HUES64 (cell line): ENCODE data around the gene SPON1.

Experiments
- H3K27ac ChIP-seq: 2 replicates; pipeline ENCODE4 v1.7.0; 2013; ENCODE audit warnings: low read depth, low read length, inconsistent platforms
- H3K27me3 ChIP-seq: 2 replicates; pipeline ENCODE4 v1.6.1; 2013; ENCODE audit warnings: mild to moderate bottlenecking, low read length; ENCODE audit not compliant: insufficient read depth
- H3K36me3 ChIP-seq: 2 replicates; pipeline ENCODE4 v1.6.1; 2013; ENCODE audit warnings: mild to moderate bottlenecking, low read length; ENCODE audit not compliant: insufficient read depth
- H3K4me1 ChIP-seq: 2 replicates; pipeline ENCODE4 v1.6.1; 2013; ENCODE audit warnings: mild to moderate bottlenecking, low read length, moderate library complexity; ENCODE audit not compliant: insufficient read depth
- H3K4me3 ChIP-seq: 2 replicates; pipeline ENCODE4 v1.5.1; 2013; ENCODE audit warnings: mild to moderate bottlenecking, low read length, moderate library complexity
- H3K9ac ChIP-seq: 2 replicates; pipeline ENCODE4 v1.6.1; 2013; ENCODE audit warnings: mild to moderate bottlenecking, low read depth, low read length
- H3K9me3 ChIP-seq: 2 replicates; pipeline ENCODE4 v1.6.1; 2013; ENCODE audit warnings: low read depth, low read length; ENCODE audit not compliant: insufficient read depth
- WGBS: fragments of 150-250, 120-280 bp; methylation state at CpG from one replicate; pipeline ENCODE4 v1.1.7; 2013; ENCODE audit warnings: missing lambda C conversion rate; 5-methylcytosine and 5-hydroxymethylcytosine counted together

Gene SPON1

DNA sequence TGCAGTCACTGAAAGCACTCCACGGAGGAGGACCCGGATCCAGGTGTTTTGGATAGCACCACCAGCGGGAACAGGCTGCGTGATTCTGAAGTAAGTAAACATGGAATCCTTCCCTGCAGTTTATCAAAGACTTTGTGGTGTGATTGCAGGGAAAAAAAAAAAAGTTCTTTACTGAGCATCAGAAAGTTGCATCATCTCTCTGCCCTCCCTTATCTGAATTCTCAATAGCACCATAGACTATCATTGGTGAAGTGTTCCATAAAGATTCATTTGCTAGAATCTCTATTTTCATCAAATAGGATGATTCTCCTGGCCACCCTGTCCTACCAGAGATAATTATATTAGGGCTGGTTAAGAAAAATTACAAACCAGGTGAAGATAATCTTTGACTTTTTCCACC, 79.0 kb downstream of the SPON1 start:
- WGBS: 92% methylated on average over 4 of the region's 4 CpGs
- no peak overlapping the region for H3K9ac ChIP-seq
- H3K4me3 ChIP-seq: no peak overlapping the region
- H3K27ac ChIP-seq: no peak overlapping the region
- H3K9me3 ChIP-seq: no peaks in the 10 kb centered on the region
- H3K27me3 ChIP-seq: no peaks in the 10 kb centered on the region
- no peaks in the 10 kb centered on the region for H3K4me1 ChIP-seq
- no peaks in the 10 kb centered on the region for H3K36me3 ChIP-seq

DNA sequence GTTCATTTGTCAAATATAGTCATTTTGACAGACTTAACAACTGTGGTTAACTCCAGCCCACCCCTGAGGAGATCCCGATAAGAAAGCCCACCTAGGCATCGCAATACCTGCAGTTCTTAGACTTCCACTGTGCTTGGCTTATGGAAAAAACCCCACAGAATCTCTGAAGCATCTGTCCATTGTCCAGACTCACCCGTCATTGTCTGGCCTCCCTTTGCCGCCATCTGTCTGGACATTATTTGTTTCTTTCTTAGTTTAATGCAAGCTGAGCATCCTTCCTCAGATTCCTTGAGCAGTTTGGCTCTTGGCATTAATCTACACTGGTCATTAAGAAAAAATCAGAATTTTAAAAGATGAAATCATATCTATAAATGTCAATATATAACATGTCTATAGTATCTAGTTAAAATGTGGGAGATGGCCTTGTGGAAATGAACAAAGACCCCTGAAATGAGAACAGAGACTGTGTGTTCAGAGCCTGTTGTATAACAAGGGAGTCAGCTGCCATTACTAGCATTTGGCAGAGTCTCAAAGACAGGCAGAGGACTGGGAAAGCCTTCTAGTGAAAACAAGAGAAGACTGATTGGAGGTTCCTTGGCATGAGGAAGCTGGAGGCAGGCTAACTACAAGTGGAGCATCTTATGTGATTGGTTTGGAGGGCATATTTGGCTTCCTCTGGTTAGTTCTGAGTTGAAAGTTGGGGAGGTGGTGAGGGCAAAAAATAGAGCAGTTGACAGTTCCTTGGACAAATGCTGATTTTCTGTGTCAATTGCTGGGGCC, 80.4 kb downstream of the SPON1 start:
- Histone ChIP-seq H3K36me3 (no peaks in the 10 kb centered on the region), H3K9ac (no peak overlapping the region), H3K27ac (no peak overlapping the region), H3K4me3 (no peak overlapping the region), H3K27me3 (no peaks in the 10 kb centered on the region), H3K4me1 (no peaks in the 10 kb centered on the region), H3K9me3 (no peaks in the 10 kb centered on the region)
- 93% methylated on average over 4 of the region's 4 CpGs for WGBS

DNA sequence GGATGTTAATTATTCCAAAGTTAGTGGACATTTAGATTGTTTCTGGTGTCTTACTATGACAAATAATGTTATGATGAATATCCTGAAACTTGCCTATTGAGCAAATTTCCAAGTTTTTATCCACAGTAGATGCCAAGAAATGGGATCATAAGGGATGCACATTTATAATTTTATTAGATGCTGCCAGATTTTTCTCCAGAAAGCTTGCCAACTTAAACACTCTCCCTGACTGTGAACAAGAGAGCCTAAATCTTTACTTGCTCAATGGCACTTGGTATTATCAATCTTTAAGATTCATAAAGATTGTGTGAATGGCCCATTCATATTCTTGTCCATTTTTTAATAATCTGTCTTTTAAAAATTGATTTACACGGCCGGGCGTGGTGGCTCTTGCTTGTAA, 82.4 kb downstream of the SPON1 start:
- no peaks in the 10 kb centered on the region for H3K4me1 ChIP-seq
- H3K9ac ChIP-seq: no peak overlapping the region
- H3K9me3 ChIP-seq: no peaks in the 10 kb centered on the region
- H3K27ac ChIP-seq: no peak overlapping the region
- H3K36me3 ChIP-seq: no peaks in the 10 kb centered on the region
- over 99% methylated on average over 3 of the region's 3 CpGs for WGBS
- no peaks in the 10 kb centered on the region for H3K27me3 ChIP-seq
- no peak overlapping the region for H3K4me3 ChIP-seq

DNA sequence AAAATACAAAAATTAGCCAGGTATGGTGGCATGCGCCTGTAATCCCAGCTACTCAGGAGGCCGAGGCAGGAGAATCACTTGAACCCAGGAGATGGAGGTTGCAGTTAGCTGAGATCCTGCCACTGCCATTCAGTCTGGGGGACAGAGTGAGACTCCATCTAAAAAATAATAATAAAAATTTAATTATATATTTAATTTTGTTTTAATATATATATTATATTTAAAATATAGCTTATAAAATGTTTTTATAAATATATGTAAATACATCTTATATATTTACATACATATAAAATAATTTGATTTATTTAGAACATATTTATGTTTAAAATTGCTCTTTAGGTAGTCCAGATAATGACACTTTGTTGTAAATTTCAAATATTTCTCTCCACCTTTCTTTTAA, 82.9 kb downstream of the SPON1 start:
- Histone ChIP-seq H3K36me3 (no peaks in the 10 kb centered on the region), H3K9ac (no peak overlapping the region), H3K9me3 (no peaks in the 10 kb centered on the region), H3K27me3 (no peaks in the 10 kb centered on the region), H3K4me3 (no peak overlapping the region), H3K27ac (no peak overlapping the region), H3K4me1 (no peaks in the 10 kb centered on the region)
- WGBS: 94% methylated on average over 2 of the region's 2 CpGs

DNA sequence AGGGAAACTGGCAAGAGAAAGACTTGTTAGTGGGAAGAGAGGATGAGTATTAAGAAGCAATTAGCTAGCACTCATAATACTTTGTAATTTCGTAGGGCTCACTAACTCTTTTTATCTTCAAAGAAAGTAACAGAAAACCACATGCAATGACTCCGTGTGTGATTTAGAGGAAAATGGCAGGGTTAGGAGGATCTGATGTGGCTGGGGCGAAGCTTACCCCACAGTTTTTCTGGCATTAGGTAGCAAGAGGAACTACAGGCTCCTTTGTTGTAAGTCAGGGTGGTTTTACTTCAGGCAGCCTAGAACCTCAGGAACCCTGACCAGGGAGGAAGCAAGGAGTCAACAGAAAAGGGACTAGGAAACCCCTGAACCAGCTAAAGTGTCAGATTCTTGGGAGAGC, 89.7 kb downstream of the SPON1 start:
- 90% methylated on average over 2 of the region's 3 CpGs for WGBS
- H3K36me3 ChIP-seq: no peaks in the 10 kb centered on the region

DNA sequence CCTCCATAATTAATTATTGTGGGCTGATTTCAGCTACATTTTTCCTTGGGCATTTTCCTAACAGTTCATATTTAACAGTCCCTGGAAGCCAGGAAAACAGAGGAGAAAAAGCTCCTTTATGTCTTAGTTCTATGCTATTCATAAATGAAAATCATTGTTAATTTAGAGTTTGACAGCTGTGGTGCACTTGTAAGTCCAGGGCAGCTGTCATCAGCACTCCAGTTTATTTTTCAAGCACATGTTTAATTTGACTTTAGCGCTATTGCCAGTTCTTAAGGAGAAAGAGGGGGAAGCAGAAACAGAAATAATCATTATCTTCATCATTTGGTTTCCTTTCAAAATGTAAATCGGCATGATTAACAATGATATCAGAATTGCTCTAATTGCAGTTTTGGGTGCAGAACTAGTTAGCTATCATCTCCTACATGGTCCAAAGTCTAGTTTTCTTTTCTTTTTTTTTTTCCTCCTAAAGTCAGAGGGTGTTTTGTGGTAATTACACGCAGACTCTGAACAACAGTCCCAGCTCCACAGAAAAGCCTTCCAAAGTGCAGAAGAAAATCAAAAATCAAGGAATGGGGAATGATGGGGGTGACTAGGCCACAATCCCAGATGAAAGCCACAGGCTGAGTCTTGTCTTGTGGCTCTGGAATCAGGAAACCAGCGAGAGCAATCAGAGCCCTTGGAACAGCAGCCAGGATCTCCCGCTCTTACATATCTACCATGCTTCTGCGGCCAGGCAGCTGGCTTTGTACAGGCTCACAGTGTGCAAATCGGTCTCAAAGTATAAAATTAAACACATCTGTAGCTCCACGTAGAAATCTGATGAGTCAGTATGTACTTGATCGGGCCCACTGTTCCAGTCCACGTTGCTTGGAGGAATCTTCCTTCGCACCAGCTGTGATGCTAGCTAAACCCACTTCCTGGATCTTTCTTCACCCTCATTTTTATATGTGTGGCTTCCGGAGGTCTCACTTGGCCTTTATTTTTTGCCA, 91.9 kb downstream of the SPON1 start:
- Histone ChIP-seq H3K9ac (no peak overlapping the region), H3K27ac (no peak overlapping the region), H3K36me3 (no peaks in the 10 kb centered on the region), H3K9me3 (no peaks in the 10 kb centered on the region; the same call in 1 of the 2 replicates), H3K27me3 (no peaks in the 10 kb centered on the region), H3K4me1 (no peaks in the 10 kb centered on the region), H3K4me3 (no peak overlapping the region)
- WGBS: 94% methylated on average over 12 of the region's 12 CpGs

More for the DNA sequence above, 89.7 kb downstream of the SPON1 start:
- Histone ChIP-seq H3K27me3 (no peaks in the 10 kb centered on the region), H3K27ac (no peak overlapping the region), H3K4me1 (no peaks in the 10 kb centered on the region), H3K9me3 (no peaks in the 10 kb centered on the region; the same call in 1 of the 2 replicates), H3K9ac (no peak overlapping the region), H3K4me3 (no peak overlapping the region)

- 90% methylated on average over 1 of the region's 1 CpG for WGBS
- Histone ChIP-seq H3K27ac (no peak overlapping the region), H3K27me3 (no peaks in the 10 kb centered on the region), H3K9ac (no peak overlapping the region), H3K36me3 (no peaks in the 10 kb centered on the region), H3K4me3 (no peak overlapping the region), H3K4me1 (peaks cover 3% of the 10 kb centered on the region; the same call in 1 of the 2 replicates), H3K9me3 (no peaks in the 10 kb centered on the region; the same call in 1 of the 2 replicates)
These were observed 93.4 kb downstream of the SPON1 start for GRCh38 chr11:14055936-14056335.

- no peaks in the 10 kb centered on the region; the same call in 1 of the 2 replicates for H3K9me3 ChIP-seq
- 93% methylated on average over 4 of the region's 5 CpGs for WGBS
- no peak overlapping the region for H3K27ac ChIP-seq
- no peaks in the 10 kb centered on the region for H3K36me3 ChIP-seq
- H3K4me1 ChIP-seq: peaks cover 3% of the 10 kb centered on the region; the same call in 1 of the 2 replicates
- no peak overlapping the region for H3K4me3 ChIP-seq
- no peaks in the 10 kb centered on the region for H3K27me3 ChIP-seq
- H3K9ac ChIP-seq: no peak overlapping the region
These were observed 95.5 kb downstream of the SPON1 start for GRCh38 chr11:14058061-14058460.

GRCh38 chr11:14059491-14059890, 97.0 kb downstream of the SPON1 start:
- H3K36me3 ChIP-seq: no peaks in the 10 kb centered on the region
- peaks cover 3% of the 10 kb centered on the region; the same call in 1 of the 2 replicates for H3K4me1 ChIP-seq
- H3K27ac ChIP-seq: no peak overlapping the region
- no peak overlapping the region for H3K4me3 ChIP-seq
- H3K9ac ChIP-seq: no peak overlapping the region
- no peaks in the 10 kb centered on the region for H3K27me3 ChIP-seq
- WGBS: 86% methylated on average over 1 of the region's 1 CpG
- H3K9me3 ChIP-seq: no peaks in the 10 kb centered on the region

- H3K27ac ChIP-seq: no peak overlapping the region
- H3K9me3 ChIP-seq: no peaks in the 10 kb centered on the region
- no peak overlapping the region for H3K9ac ChIP-seq
- no peaks in the 10 kb centered on the region for H3K27me3 ChIP-seq
- no peak overlapping the region for H3K4me3 ChIP-seq
- 92% methylated on average over 3 of the region's 3 CpGs for WGBS
- no peaks in the 10 kb centered on the region for H3K36me3 ChIP-seq
- peaks cover 3% of the 10 kb centered on the region; the same call in 1 of the 2 replicates for H3K4me1 ChIP-seq
These were observed 99.2 kb downstream of the SPON1 start for GRCh38 chr11:14061721-14062120.

GRCh38 chr11:14065141-14065540, 102.6 kb downstream of the SPON1 start:
- Histone ChIP-seq H3K4me3 (no peak overlapping the region), H3K9me3 (no peaks in the 10 kb centered on the region), H3K36me3 (no peaks in the 10 kb centered on the region), H3K27ac (no peak overlapping the region), H3K9ac (no peak overlapping the region), H3K4me1 (no peaks in the 10 kb centered on the region; the same call in 1 of the 2 replicates), H3K27me3 (no peaks in the 10 kb centered on the region)
- WGBS: 90% methylated on average over 8 of the region's 8 CpGs
